ENCODE data around the gene CCN5.
A peak's percentile ranks its signal among the peaks of the same experiment; 100 is the strongest.
"Not testable (repeated sequence)": the region's sequence is repeated elsewhere in the genome, so short reads cannot be mapped to it uniquely, and the experiment has no call there.

Gene CCN5

DNA sequence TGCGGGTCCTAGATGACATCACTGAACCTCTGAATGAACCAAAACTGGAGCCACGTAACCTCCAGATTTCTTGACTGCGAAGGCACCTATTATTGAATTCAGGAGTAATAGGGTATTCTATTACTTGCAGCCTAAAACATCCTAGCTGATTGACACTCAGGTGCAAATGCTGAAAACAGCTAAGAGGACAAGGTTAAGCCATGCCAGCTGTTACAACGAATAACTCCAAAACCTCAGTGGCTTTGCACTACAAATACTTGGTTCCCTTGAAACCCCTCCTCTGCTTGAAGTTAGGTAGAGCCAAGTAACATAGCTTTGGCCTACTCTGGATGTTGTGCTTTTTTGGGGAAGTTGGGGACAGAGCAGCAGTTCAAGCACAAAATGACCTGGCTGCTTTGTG is 21.0 kb upstream of the CCN5 start:
- TF ChIP-seq, protein P1, sequence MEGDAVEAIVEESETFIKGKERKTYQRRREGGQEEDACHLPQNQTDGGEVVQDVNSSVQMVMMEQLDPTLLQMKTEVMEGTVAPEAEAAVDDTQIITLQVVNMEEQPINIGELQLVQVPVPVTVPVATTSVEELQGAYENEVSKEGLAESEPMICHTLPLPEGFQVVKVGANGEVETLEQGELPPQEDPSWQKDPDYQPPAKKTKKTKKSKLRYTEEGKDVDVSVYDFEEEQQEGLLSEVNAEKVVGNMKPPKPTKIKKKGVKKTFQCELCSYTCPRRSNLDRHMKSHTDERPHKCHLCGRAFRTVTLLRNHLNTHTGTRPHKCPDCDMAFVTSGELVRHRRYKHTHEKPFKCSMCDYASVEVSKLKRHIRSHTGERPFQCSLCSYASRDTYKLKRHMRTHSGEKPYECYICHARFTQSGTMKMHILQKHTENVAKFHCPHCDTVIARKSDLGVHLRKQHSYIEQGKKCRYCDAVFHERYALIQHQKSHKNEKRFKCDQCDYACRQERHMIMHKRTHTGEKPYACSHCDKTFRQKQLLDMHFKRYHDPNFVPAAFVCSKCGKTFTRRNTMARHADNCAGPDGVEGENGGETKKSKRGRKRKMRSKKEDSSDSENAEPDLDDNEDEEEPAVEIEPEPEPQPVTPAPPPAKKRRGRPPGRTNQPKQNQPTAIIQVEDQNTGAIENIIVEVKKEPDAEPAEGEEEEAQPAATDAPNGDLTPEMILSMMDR (IDR thresholded peaks at IDR 0.05; ENCODE audit: insufficient read depth, low read length, missing control alignments): no peak
- CTCF ChIA-PET: interaction anchor here (2.7 to 22.2 kb wide), 3 partner anchors 10 to 31 kb away, joined by 10 to 801 read pairs (median 44); partner anchors contain the start of gene CCN5
- H3K4me3 ChIP-seq (ENCODE audit: low read depth, low read length): no peak overlapping the region
- POLR2A ChIA-PET: no interaction called here
- no peak for DNase-seq (ENCODE audit: low read depth, low spot score)

DNA sequence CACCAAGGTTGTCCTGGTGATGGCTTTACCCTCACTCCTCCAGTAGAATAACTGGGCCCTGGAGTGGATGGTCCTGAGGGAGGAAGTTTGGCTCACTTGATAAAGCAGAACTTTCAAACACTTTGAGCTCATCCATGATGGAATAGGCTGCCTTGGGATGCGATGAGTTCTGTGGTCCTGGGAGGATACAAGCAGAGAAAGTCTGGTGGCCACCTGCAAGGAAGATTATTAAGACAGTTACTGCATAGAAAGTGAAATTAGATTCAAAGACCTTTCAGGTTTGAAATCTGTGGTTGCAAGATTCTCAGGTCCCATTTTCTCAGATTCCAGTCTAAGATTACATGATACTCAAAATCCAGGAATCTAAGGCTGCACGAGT is 19.9 kb upstream of the CCN5 start:
- no peak for DNase-seq (ENCODE audit: low read depth, low spot score)
- CTCF ChIA-PET: interaction anchor here (2.7 to 22.2 kb wide), 3 partner anchors 8 to 29 kb away, joined by 10 to 801 read pairs (median 44); partner anchors contain the start of gene CCN5
- TF ChIP-seq, protein P1 (IDR thresholded peaks at IDR 0.05; ENCODE audit: insufficient read depth, low read length, missing control alignments): no peak

DNA sequence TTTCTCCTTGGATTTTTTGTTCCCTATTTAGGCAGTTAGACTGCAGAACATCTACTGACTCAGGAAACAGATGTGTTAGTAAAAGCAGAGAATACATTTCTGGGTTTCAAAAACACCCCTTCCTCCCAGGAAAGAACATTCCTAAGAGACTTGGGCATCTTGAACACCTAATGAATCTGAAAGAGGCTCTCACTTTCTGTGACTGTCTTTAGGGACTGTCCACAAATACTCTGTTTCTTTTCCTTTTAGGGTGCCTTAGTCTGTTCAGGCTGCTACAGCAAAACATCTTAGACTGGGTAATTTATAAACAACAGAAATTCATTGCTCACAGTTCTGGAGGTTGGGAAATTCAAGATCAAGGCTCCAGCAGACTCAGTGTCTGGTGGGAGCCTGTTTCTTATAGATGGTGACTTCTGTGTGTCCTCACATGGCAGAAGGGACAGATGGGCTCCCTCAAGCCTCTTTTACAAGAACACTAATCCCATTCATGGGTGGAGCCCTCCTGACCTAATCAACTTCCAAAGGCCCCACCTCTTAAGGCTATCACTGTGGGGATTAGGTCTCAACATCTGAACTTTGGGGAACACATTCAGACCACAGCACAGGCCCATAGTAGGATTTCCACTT is 19.4 kb upstream of the CCN5 start:
- TF ChIP-seq, protein P1 (IDR thresholded peaks at IDR 0.05; ENCODE audit: insufficient read depth, low read length, missing control alignments): no peak
- DNase-seq (ENCODE audit: low read depth, low spot score): peak; percentile 73
- CTCF ChIA-PET: interaction anchor here (0.9 to 22.2 kb wide), 5 partner anchors 8 to 52 kb away, joined by 3 to 801 read pairs (median 10); partner anchors contain the start of gene CCN5
- POLR2A ChIA-PET: interaction anchor here (1.0 kb wide), 1 partner anchor 11 kb away, joined by 3 read pairs; no protein-coding TSS in a partner anchor
- no peak overlapping the region for H3K4me3 ChIP-seq (ENCODE audit: low read depth, low read length)

More for the DNA sequence above, 19.9 kb upstream of the CCN5 start:
- POLR2A ChIA-PET: interaction anchor here (1.0 kb wide), 1 partner anchor 11 kb away, joined by 3 read pairs; no protein-coding TSS in a partner anchor
- H3K4me3 ChIP-seq (ENCODE audit: low read depth, low read length): no peak overlapping the region

DNA sequence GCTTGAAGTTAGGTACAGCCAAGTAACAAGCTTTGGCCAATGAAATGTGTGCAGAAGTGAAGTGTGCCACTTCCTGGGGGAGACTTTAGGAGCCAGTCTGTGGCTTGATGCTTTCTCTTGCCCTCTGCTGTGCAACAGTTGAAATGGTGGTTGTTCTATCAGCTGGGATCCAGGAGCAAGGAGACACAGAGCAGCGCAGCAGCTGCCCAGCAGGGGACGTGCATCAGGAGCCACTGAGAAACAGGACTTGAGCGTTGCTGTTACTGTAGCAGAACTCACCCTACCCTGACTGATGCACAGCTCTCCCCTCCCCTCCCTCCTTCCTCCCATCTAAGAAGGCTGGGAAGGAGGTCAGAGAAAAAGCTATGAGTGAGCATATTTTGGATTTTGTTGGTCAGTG is 18.9 kb upstream of the CCN5 start:
- TF ChIP-seq, protein P1 (IDR thresholded peaks at IDR 0.05; ENCODE audit: insufficient read depth, low read length, missing control alignments): peak; percentile 3
- ChIA-PET CTCF (interaction anchor here (0.6 to 22.2 kb wide), 5 partner anchors 10 to 51 kb away, joined by 3 to 801 read pairs (median 4); partner anchors contain the start of gene CCN5), POLR2A (no interaction called here)
- DNase-seq (ENCODE audit: low read depth, low spot score): no peak
- no peak overlapping the region for H3K4me3 ChIP-seq (ENCODE audit: low read depth, low read length)

DNA sequence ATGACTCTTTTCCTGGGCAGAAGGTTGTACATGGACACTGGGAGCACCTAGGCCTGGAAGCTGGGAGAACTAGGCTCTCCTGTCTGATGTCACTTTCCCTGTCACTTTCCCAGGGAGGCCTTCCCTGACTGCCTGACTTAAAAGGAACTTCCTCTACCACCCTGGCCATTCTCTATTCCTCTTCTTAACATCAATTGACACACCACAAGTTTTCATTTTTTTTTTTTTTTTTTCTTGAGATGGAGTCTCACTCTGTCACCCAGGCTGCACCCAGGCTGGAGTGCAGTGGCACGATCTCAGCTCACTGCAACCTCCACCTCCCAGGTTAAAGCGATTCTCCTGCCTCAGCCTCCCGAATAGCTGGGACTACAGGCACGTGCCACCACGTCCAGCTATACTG is 18.1 kb upstream of the CCN5 start:
- H3K4me3 ChIP-seq (ENCODE audit: low read depth, low read length); POLR2A ChIA-PET; DNase-seq (ENCODE audit: low read depth, low spot score): not testable (repeated sequence)
- CTCF ChIA-PET: interaction anchor here (0.6 to 22.2 kb wide), 5 partner anchors 9 to 50 kb away, joined by 3 to 801 read pairs (median 4); partner anchors contain the start of gene CCN5

DNA sequence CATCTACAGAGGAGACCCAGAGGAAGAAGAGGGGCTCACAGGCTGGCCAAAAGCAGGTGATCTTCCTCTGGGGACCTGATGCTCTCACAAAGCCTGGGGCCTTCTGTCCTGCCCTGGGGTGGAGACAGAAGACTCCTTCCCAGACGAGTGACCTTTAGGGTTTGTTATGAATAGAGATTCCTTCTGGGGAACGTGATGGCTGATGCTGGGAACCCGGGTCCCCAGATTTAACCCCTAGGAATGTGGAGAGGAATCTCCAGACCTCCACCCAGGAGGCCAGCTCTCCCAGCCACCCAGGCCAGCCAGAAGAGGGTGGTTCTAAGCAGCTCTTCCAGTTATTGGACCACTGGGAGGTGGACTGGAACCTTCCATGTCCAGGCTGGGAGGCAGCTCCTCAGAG is 16.8 kb upstream of the CCN5 start:
- DNase-seq (ENCODE audit: low read depth, low spot score): no peak
- TF ChIP-seq, protein P1 (IDR thresholded peaks at IDR 0.05; ENCODE audit: insufficient read depth, low read length, missing control alignments): no peak
- H3K4me3 ChIP-seq (ENCODE audit: low read depth, low read length): no peak overlapping the region
- ChIA-PET CTCF (interaction anchor here (22.2 kb wide), 1 partner anchor 26 kb away, joined by 801 read pairs; the partner anchor contains the start of gene CCN5), POLR2A (no interaction called here)

Measured in AG04449 (cell line).